Fibroblast of skin of abdomen (primary cell): Measurements from ENCODE around the gene CNPY2.
"Not testable (repeated sequence)": the region's sequence is repeated elsewhere in the genome, so short reads cannot be mapped to it uniquely, and the experiment has no call there.

Source experiments
- DNase-seq: peaks from one replicate; pipeline ENCODE4 v3.0.0-alpha.2; 2013

CNPY2 gene

GRCh38 chr12:56297400-56297799, 18.4 kb downstream of the CNPY2 start:
- no peak for DNase-seq

- no peak for DNase-seq
Observed at GRCh38 chr12:56296295-56296694, 19.5 kb downstream of the CNPY2 start.

GRCh38 chr12:56293795-56294194, 22.0 kb downstream of the CNPY2 start:
- no peak for DNase-seq

- no peak for DNase-seq
Observed at GRCh38 chr12:56288705-56289387, 26.9 kb downstream of the CNPY2 start.

GRCh38 chr12:56286044-56286830, 29.6 kb downstream of the CNPY2 start:
- no peak for DNase-seq

- DNase-seq = not testable (repeated sequence)
Observed at GRCh38 chr12:56284263-56284662, 31.5 kb downstream of the CNPY2 start.

GRCh38 chr12:56282579-56282978, 33.2 kb downstream of the CNPY2 start:
- DNase-seq = no peak

GRCh38 chr12:56282030-56282429, 33.8 kb downstream of the CNPY2 start:
- DNase-seq = no peak

GRCh38 chr12:56280849-56281248, 34.9 kb downstream of the CNPY2 start:
- no peak for DNase-seq

- DNase-seq = no peak
Observed at GRCh38 chr12:56278905-56279304, 36.9 kb downstream of the CNPY2 start.

GRCh38 chr12:56274299-56274698, 41.5 kb downstream of the CNPY2 start:
- no peak for DNase-seq

GRCh38 chr12:56272468-56272867, 43.3 kb downstream of the CNPY2 start:
- DNase-seq = not testable (repeated sequence)

GRCh38 chr12:56271031-56271430, 44.8 kb downstream of the CNPY2 start:
- peak; percentile 30 for DNase-seq

GRCh38 chr12:56267443-56268071, 48.2 kb downstream of the CNPY2 start:
- no peak for DNase-seq

- DNase-seq = peak; percentile 85
Observed at GRCh38 chr12:56266693-56267442, 48.9 kb downstream of the CNPY2 start, which contains the start of gene COQ10A. TSS of gene COQ10A (plus strand) at chr12:56266942. CDS start at chr12:56267119, 177 bp downstream.

GRCh38 chr12:56266068-56266692, 49.6 kb downstream of the CNPY2 start:
- DNase-seq = not testable (repeated sequence)

GRCh38 chr12:56262955-56263354, 52.8 kb downstream of the CNPY2 start:
- DNase-seq = not testable (repeated sequence)

- DNase-seq = peak; percentile 87
Observed at GRCh38 chr12:56261503-56262232, 54.1 kb downstream of the CNPY2 start.

- no peak for DNase-seq
Observed at GRCh38 chr12:56260921-56261320, 54.9 kb downstream of the CNPY2 start.

- no peak for DNase-seq
Observed at GRCh38 chr12:56260380-56260779, 55.4 kb downstream of the CNPY2 start.
